GM23338 (cell line): ENCODE results near the gene ZIC5. TPM values are rescaled to one million over a fixed set of nuclear protein-coding genes. Genes with fewer than 3 reads are reported as not detected.

Experiments used
- ATAC-seq: fragments of 200-7000 bp; cut with Tn5 transposase; 3 replicates; pipeline ENCODE4 v1.9.1; 2020
- DNase-seq: peaks from one replicate; pipeline ENCODE4 v3.0.0-alpha.2; 2015; ENCODE audit warnings: low spot score
- H2AFZ ChIP-seq: fragments of 200-600 bp; sonication (generic); 2 replicates; pipeline ENCODE4 v1.8.0; 2016; ENCODE audit warnings: antibody characterized with exemption, mild to moderate bottlenecking, moderate library complexity
- H3F3A ChIP-seq: fragments of 200-600 bp; sonication (generic); replicated peaks from 2 replicates; pipeline ENCODE4 v1.8.0; 2017; ENCODE audit warnings: antibody characterized with exemption, mixed run types, low read depth
- H3K27ac ChIP-seq: fragments of 200-600 bp; sonication (generic); 2 replicates; pipeline ENCODE4 v1.6.1; 2016; ENCODE audit warnings: low read depth
- H3K27me3 ChIP-seq: fragments of 200-600 bp; sonication (generic); 2 replicates; pipeline ENCODE4 v1.8.0; 2016; ENCODE audit warnings: mild to moderate bottlenecking, mixed run types, moderate library complexity; ENCODE audit not compliant: insufficient read depth
- H3K36me3 ChIP-seq: fragments of 200-600 bp; sonication (generic); 2 replicates; pipeline ENCODE4 v1.8.0; 2016; ENCODE audit warnings: mild to moderate bottlenecking; ENCODE audit not compliant: insufficient read depth
- H3K4me1 ChIP-seq: fragments of 200-600 bp; sonication (generic); 2 replicates; pipeline ENCODE4 v1.8.0; 2016; ENCODE audit warnings: mild to moderate bottlenecking, moderate library complexity; ENCODE audit not compliant: insufficient read depth
- H3K4me2 ChIP-seq: fragments of 200-600 bp; sonication (generic); 2 replicates; pipeline ENCODE4 v1.7.1; 2017; ENCODE audit warnings: mixed run types
- H3K4me3 ChIP-seq: fragments of 200-600 bp; sonication (generic); 2 replicates; pipeline ENCODE4 v1.6.1; 2016; ENCODE audit warnings: mixed run types
- H3K79me2 ChIP-seq: fragments of 200-600 bp; sonication (generic); replicated peaks from 2 replicates; pipeline ENCODE4 v1.8.0; 2017; ENCODE audit warnings: mild to moderate bottlenecking; ENCODE audit not compliant: insufficient read depth
- H3K9me2 ChIP-seq: fragments of 200-600 bp; sonication (generic); 2 replicates; pipeline ENCODE4 v1.8.0; 2017; ENCODE audit not compliant: insufficient read depth
- H4K20me1 ChIP-seq: fragments of 200-600 bp; sonication (generic); replicated peaks from 2 replicates; pipeline ENCODE4 v1.8.0; 2017; ENCODE audit warnings: mild to moderate bottlenecking; ENCODE audit not compliant: insufficient read depth
- H3K27ac Mint-ChIP-seq: 2 replicates; pipeline ENCODE4 v1.8.0; 2020; ENCODE audit warnings: inconsistent platforms, mild to moderate bottlenecking, moderate library complexity, mixed read lengths
- H3K27me3 Mint-ChIP-seq: 3 replicates; pipeline ENCODE4 v1.8.0; 2022; ENCODE audit warnings: low read depth, mild to moderate bottlenecking, moderate library complexity, mixed read lengths, inconsistent platforms; ENCODE audit not compliant: insufficient read depth, poor library complexity
- H3K36me3 Mint-ChIP-seq: 3 replicates; pipeline ENCODE4 v1.8.0; 2021; ENCODE audit warnings: low read depth, mild to moderate bottlenecking, inconsistent platforms, moderate library complexity, mixed read lengths
- H3K4me1 Mint-ChIP-seq: 3 replicates; pipeline ENCODE4 v1.8.0; 2020; ENCODE audit warnings: mild to moderate bottlenecking, inconsistent platforms, mixed read lengths
- H3K4me3 Mint-ChIP-seq: 3 replicates; pipeline ENCODE4 v1.8.0; 2021; ENCODE audit warnings: moderate library complexity, mild to moderate bottlenecking, inconsistent platforms, mixed read lengths
- H3K9me3 Mint-ChIP-seq: 3 replicates; pipeline ENCODE4 v1.8.0; 2020; ENCODE audit warnings: moderate library complexity, mild to moderate bottlenecking, inconsistent platforms, mixed read lengths
- CREB1 ChIP-seq: fragments of 250-450 bp; sonication (Bioruptor Pico); IDR thresholded peaks from 2 replicates; pipeline ENCODE4 v1.5.0; 2020; ENCODE audit warnings: low read depth, mild to moderate bottlenecking, moderate library complexity
- EZH2 ChIP-seq: fragments of 200-600 bp; sonication (generic); IDR thresholded peaks from one replicate; pipeline ENCODE4 v1.8.0; 2017; ENCODE audit warnings: antibody characterized with exemption, mild to moderate bottlenecking, low read depth; ENCODE audit not compliant: unreplicated experiment
- EZH2phosphoT487 ChIP-seq: fragments of 200-600 bp; sonication (generic); IDR thresholded peaks from one replicate; pipeline ENCODE4 v1.8.1; 2018; ENCODE audit warnings: antibody characterized with exemption; ENCODE audit not compliant: unreplicated experiment
- JUNB ChIP-seq: IDR thresholded peaks from one replicate; pipeline ENCODE4 v1.6.1; 2016; ENCODE audit warnings: antibody characterized with exemption; ENCODE audit not compliant: unreplicated experiment
- ZNF114 ChIP-seq: fragments of 250-450 bp; sonication (Bioruptor Pico); IDR thresholded peaks from 2 replicates; pipeline ENCODE4 v1.5.0; 2020; ENCODE audit warnings: mild to moderate bottlenecking, moderate library complexity
- polyA plus RNA-seq: library from polyadenylated mRNA; unstranded; fragments of >200 nt; fragmentation: Nextera tagmentation; extraction: Ambion mirVana; gene quantifications from 2 replicates; pipeline ENCODE4 v1.2.1, GENCODE V29; 2016
- total RNA-seq: library from RNA; depleted of rRNA; stranded (reverse); fragments of >200 nt; shearing (Covaris generic); gene quantifications from 2 replicates; pipeline ENCODE4 v1.2.3, GENCODE V29; 2014
- TF ChIP-seq, protein P1 (sequence below): fragments of 250-450 bp; sonication (Bioruptor Pico); IDR thresholded peaks from 2 replicates; pipeline ENCODE4 v1.5.0; 2020; ENCODE audit warnings: mild to moderate bottlenecking, moderate library complexity
- TF ChIP-seq, protein P2 (sequence below), 2 experiments: fragments of 200-600 bp in 1 of 2; sonication (generic) in 1 of 2; conservative IDR thresholded peaks; 2 replicates each; pipeline versions ENCODE4 v1.5.1 to v1.6.1; 2016 to 2017; ENCODE audit warnings: antibody characterized with exemption in 2 of 2, low read depth in 2 of 2, mild to moderate bottlenecking in 2 of 2, moderate library complexity in 1 of 2
- TF ChIP-seq, protein P3 (sequence below): IDR thresholded peaks from one replicate; pipeline ENCODE4 v1.6.1; 2018; ENCODE audit warnings: antibody characterized with exemption; ENCODE audit not compliant: unreplicated experiment

The ZIC5 gene
- total and polyA plus RNA-seq, 2 experiments from 2014 or later: 14.1 to 28.0 TPM

GRCh38 chr13:99998261-99998660 is 26.7 kb upstream of the ZIC5 start:
- TF ChIP-seq ZNF114 (CRISPR knock-in tag) (no peak), EZH2 (no peak), JUNB (no peak), CREB1 (CRISPR knock-in tag) (no peak), EZH2phosphoT487 (no peak)
- TF ChIP-seq, protein P1, sequence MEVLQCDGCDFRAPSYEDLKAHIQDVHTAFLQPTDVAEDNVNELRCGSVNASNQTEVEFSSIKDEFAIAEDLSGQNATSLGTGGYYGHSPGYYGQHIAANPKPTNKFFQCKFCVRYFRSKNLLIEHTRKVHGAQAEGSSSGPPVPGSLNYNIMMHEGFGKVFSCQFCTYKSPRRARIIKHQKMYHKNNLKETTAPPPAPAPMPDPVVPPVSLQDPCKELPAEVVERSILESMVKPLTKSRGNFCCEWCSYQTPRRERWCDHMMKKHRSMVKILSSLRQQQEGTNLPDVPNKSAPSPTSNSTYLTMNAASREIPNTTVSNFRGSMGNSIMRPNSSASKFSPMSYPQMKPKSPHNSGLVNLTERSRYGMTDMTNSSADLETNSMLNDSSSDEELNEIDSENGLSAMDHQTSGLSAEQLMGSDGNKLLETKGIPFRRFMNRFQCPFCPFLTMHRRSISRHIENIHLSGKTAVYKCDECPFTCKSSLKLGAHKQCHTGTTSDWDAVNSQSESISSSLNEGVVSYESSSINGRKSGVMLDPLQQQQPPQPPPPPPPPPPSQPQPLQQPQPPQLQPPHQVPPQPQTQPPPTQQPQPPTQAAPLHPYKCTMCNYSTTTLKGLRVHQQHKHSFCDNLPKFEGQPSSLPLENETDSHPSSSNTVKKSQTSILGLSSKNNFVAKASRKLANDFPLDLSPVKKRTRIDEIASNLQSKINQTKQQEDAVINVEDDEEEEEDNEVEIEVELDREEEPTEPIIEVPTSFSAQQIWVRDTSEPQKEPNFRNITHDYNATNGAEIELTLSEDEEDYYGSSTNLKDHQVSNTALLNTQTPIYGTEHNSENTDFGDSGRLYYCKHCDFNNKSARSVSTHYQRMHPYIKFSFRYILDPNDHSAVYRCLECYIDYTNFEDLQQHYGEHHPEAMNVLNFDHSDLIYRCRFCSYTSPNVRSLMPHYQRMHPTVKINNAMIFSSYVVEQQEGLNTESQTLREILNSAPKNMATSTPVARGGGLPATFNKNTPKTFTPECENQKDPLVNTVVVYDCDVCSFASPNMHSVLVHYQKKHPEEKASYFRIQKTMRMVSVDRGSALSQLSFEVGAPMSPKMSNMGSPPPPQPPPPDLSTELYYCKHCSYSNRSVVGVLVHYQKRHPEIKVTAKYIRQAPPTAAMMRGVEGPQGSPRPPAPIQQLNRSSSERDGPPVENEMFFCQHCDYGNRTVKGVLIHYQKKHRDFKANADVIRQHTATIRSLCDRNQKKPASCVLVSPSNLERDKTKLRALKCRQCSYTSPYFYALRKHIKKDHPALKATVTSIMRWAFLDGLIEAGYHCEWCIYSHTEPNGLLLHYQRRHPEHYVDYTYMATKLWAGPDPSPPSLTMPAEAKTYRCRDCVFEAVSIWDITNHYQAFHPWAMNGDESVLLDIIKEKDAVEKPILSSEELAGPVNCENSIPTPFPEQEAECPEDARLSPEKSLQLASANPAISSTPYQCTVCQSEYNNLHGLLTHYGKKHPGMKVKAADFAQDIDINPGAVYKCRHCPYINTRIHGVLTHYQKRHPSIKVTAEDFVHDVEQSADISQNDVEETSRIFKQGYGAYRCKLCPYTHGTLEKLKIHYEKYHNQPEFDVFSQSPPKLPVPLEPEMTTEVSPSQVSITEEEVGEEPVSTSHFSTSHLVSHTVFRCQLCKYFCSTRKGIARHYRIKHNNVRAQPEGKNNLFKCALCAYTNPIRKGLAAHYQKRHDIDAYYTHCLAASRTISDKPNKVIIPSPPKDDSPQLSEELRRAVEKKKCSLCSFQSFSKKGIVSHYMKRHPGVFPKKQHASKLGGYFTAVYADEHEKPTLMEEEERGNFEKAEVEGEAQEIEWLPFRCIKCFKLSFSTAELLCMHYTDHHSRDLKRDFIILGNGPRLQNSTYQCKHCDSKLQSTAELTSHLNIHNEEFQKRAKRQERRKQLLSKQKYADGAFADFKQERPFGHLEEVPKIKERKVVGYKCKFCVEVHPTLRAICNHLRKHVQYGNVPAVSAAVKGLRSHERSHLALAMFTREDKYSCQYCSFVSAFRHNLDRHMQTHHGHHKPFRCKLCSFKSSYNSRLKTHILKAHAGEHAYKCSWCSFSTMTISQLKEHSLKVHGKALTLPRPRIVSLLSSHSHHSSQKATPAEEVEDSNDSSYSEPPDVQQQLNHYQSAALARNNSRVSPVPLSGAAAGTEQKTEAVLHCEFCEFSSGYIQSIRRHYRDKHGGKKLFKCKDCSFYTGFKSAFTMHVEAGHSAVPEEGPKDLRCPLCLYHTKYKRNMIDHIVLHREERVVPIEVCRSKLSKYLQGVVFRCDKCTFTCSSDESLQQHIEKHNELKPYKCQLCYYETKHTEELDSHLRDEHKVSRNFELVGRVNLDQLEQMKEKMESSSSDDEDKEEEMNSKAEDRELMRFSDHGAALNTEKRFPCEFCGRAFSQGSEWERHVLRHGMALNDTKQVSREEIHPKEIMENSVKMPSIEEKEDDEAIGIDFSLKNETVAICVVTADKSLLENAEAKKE: no peak
- TF ChIP-seq, protein P2, sequence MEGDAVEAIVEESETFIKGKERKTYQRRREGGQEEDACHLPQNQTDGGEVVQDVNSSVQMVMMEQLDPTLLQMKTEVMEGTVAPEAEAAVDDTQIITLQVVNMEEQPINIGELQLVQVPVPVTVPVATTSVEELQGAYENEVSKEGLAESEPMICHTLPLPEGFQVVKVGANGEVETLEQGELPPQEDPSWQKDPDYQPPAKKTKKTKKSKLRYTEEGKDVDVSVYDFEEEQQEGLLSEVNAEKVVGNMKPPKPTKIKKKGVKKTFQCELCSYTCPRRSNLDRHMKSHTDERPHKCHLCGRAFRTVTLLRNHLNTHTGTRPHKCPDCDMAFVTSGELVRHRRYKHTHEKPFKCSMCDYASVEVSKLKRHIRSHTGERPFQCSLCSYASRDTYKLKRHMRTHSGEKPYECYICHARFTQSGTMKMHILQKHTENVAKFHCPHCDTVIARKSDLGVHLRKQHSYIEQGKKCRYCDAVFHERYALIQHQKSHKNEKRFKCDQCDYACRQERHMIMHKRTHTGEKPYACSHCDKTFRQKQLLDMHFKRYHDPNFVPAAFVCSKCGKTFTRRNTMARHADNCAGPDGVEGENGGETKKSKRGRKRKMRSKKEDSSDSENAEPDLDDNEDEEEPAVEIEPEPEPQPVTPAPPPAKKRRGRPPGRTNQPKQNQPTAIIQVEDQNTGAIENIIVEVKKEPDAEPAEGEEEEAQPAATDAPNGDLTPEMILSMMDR (conservative IDR thresholded peaks at IDR 0.05; ENCODE audit: low read depth in 2 of 2): no peak
- TF ChIP-seq, protein P3, sequence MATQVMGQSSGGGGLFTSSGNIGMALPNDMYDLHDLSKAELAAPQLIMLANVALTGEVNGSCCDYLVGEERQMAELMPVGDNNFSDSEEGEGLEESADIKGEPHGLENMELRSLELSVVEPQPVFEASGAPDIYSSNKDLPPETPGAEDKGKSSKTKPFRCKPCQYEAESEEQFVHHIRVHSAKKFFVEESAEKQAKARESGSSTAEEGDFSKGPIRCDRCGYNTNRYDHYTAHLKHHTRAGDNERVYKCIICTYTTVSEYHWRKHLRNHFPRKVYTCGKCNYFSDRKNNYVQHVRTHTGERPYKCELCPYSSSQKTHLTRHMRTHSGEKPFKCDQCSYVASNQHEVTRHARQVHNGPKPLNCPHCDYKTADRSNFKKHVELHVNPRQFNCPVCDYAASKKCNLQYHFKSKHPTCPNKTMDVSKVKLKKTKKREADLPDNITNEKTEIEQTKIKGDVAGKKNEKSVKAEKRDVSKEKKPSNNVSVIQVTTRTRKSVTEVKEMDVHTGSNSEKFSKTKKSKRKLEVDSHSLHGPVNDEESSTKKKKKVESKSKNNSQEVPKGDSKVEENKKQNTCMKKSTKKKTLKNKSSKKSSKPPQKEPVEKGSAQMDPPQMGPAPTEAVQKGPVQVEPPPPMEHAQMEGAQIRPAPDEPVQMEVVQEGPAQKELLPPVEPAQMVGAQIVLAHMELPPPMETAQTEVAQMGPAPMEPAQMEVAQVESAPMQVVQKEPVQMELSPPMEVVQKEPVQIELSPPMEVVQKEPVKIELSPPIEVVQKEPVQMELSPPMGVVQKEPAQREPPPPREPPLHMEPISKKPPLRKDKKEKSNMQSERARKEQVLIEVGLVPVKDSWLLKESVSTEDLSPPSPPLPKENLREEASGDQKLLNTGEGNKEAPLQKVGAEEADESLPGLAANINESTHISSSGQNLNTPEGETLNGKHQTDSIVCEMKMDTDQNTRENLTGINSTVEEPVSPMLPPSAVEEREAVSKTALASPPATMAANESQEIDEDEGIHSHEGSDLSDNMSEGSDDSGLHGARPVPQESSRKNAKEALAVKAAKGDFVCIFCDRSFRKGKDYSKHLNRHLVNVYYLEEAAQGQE: no peak
- H4K20me1 ChIP-seq: no peaks in the 10 kb centered on the region
- peak; percentile 6; the same call in 1 of the 3 replicates for ATAC-seq
- no peak overlapping the region for H3K27ac ChIP-seq
- Mint-ChIP-seq H3K4me3 (peak overlapping the region; percentile 45), H3K27ac (no peak overlapping the region), H3K4me1 (peaks cover 43% of the 10 kb centered on the region), H3K27me3 (peaks cover 42% of the 10 kb centered on the region), H3K36me3 (no peaks in the 10 kb centered on the region), H3K9me3 (no peaks in the 10 kb centered on the region)
- H3F3A ChIP-seq: peaks cover 17% of the 10 kb centered on the region; the same call in 1 of the 2 replicates
- H3K9me2 ChIP-seq: no peaks in the 10 kb centered on the region
- peaks cover 50% of the 10 kb centered on the region for H3K4me1 ChIP-seq
- H2AFZ ChIP-seq: peak overlapping the region; percentile 40
- peak overlapping the region; percentile 60 for H3K4me3 ChIP-seq
- peak overlapping the region; percentile 74 for H3K4me2 ChIP-seq
- no peak for DNase-seq
- no peaks in the 10 kb centered on the region for H3K79me2 ChIP-seq
- H3K27me3 ChIP-seq: peaks cover 54% of the 10 kb centered on the region
- no peaks in the 10 kb centered on the region for H3K36me3 ChIP-seq
